Neural cell (in vitro differentiated cells): Measurements from ENCODE around the gene AGFG1. TPM values are rescaled to one million over a fixed set of nuclear protein-coding genes. Genes with fewer than 3 reads are reported as not detected.

ENCODE experiments used
- H2AFZ ChIP-seq: fragments of 200-600, 300-800 bp; sonication (generic), shearing (Covaris generic); 2 replicates; pipeline ENCODE4 v1.6.0; 2014; ENCODE audit warnings: low read depth, mild to moderate bottlenecking, antibody characterized with exemption, low read length, moderate library complexity
- H3F3A ChIP-seq: fragments of 200-600 bp; shearing (Covaris generic); 2 replicates; pipeline ENCODE4 v1.6.1; 2016; ENCODE audit warnings: mild to moderate bottlenecking, moderate library complexity, mixed read lengths, antibody characterized with exemption, low read length; ENCODE audit not compliant: insufficient read depth, poor library complexity, severe bottlenecking
- H3K27ac ChIP-seq: fragments of 200-600, 300-800 bp; sonication (generic), shearing (Covaris generic); 2 replicates; pipeline ENCODE4 v1.5.1; 2014; ENCODE audit warnings: mild to moderate bottlenecking, low read length, moderate library complexity
- H3K27me3 ChIP-seq: fragments of 300-800, 200-600 bp; sonication (generic), shearing (Covaris generic); 2 replicates; pipeline ENCODE4 v1.6.0; 2014; ENCODE audit warnings: mild to moderate bottlenecking, low read depth, low read length, moderate library complexity; ENCODE audit not compliant: insufficient read depth
- H3K36me3 ChIP-seq: fragments of 300-800, 200-600 bp; sonication (generic), shearing (Covaris generic); 2 replicates; pipeline ENCODE4 v1.5.1; 2014; ENCODE audit warnings: mild to moderate bottlenecking, antibody characterized with exemption, low read length, moderate library complexity; ENCODE audit not compliant: insufficient read depth
- H3K4me2 ChIP-seq: fragments of 300-800, 200-600 bp; sonication (generic), shearing (Covaris generic); 2 replicates; pipeline ENCODE4 v1.6.0; 2014; ENCODE audit warnings: mild to moderate bottlenecking, low read length
- H3K4me3 ChIP-seq: fragments of 300-800, 200-600 bp; sonication (generic), shearing (Covaris generic); 2 replicates; pipeline ENCODE4 v1.5.1; 2014; ENCODE audit warnings: mild to moderate bottlenecking, low read length, moderate library complexity
- H3K79me2 ChIP-seq: fragments of 200-600 bp; shearing (Covaris generic); replicated peaks from 2 replicates; pipeline ENCODE4 v1.6.0; 2014; ENCODE audit warnings: mild to moderate bottlenecking, low read length, moderate library complexity; ENCODE audit not compliant: insufficient read depth
- H3K9ac ChIP-seq: fragments of 300-800, 200-600 bp; sonication (generic), shearing (Covaris generic); 2 replicates; pipeline ENCODE4 v1.6.1; 2016; ENCODE audit warnings: mild to moderate bottlenecking, low read length, mixed read lengths
- H3K9me2 ChIP-seq: fragments of 200-600 bp; shearing (Covaris generic); 2 replicates; pipeline ENCODE4 v1.6.1; 2016; ENCODE audit warnings: mild to moderate bottlenecking, low read length, mixed read lengths; ENCODE audit not compliant: insufficient read depth
- H3K9me3 ChIP-seq: fragments of 200-600, 300-800 bp; sonication (generic), shearing (Covaris generic); 2 replicates; pipeline ENCODE4 v1.6.1; 2016; ENCODE audit warnings: mild to moderate bottlenecking, mixed run types, low read length, moderate library complexity, mixed read lengths
- H4K20me1 ChIP-seq: fragments of 200-600 bp; shearing (Covaris generic); 2 replicates; pipeline ENCODE4 v1.6.1; 2016; ENCODE audit warnings: mild to moderate bottlenecking, mixed run types; ENCODE audit not compliant: insufficient read depth
- EP300 ChIP-seq: fragments of 450-650 bp; conservative IDR thresholded peaks from 2 replicates; pipeline ENCODE4 v1.6.1; 2014; ENCODE audit warnings: antibody characterized with exemption, mild to moderate bottlenecking, moderate library complexity; ENCODE audit not compliant: poor library complexity, severe bottlenecking
- EZH2 ChIP-seq: fragments of 200-600, 300-800 bp; shearing (Covaris generic), sonication (generic); IDR thresholded peaks from 2 replicates; pipeline ENCODE4 v1.6.1; 2014; ENCODE audit warnings: antibody characterized with exemption, low read length, borderline replicate concordance, mild to moderate bottlenecking; ENCODE audit not compliant: insufficient read depth, poor library complexity, severe bottlenecking
- MXI1 ChIP-seq: fragments of 450-650 bp; conservative IDR thresholded peaks from 2 replicates; pipeline ENCODE4 v1.6.1; 2014; ENCODE audit warnings: antibody characterized with exemption, mild to moderate bottlenecking; ENCODE audit not compliant: poor library complexity, severe bottlenecking
- POLR2AphosphoS5 ChIP-seq: IDR thresholded peaks from 2 replicates; pipeline ENCODE4 v1.6.1; 2012
- RAD21 ChIP-seq: fragments of 450-650 bp; conservative IDR thresholded peaks from 2 replicates; pipeline ENCODE4 v1.6.1; 2014; ENCODE audit warnings: antibody characterized with exemption, mild to moderate bottlenecking, moderate library complexity
- SMC3 ChIP-seq: fragments of 450-650 bp; conservative IDR thresholded peaks from 2 replicates; pipeline ENCODE4 v1.6.1; 2014; ENCODE audit warnings: antibody characterized with exemption, mild to moderate bottlenecking, moderate library complexity; ENCODE audit not compliant: poor library complexity
- TAF1 ChIP-seq: IDR thresholded peaks from 2 replicates; pipeline ENCODE4 v1.6.1; 2012; ENCODE audit warnings: low read depth
- polyA plus RNA-seq: library from polyadenylated mRNA; depleted of rRNA; stranded (reverse); fragments of >200 nt; gene quantifications from 2 replicates; pipeline ENCODE4 v1.2.3, GENCODE V29; 2014
- TF ChIP-seq, protein P1 (sequence below): IDR thresholded peaks from 2 replicates; pipeline ENCODE4 v1.6.1; 2012; ENCODE audit warnings: borderline replicate concordance
- TF ChIP-seq, protein P2 (sequence below): fragments of 450-650 bp; IDR thresholded peaks from 2 replicates; pipeline ENCODE4 v1.5.1; 2014; ENCODE audit warnings: antibody characterized with exemption, mild to moderate bottlenecking, moderate library complexity; ENCODE audit not compliant: poor library complexity, severe bottlenecking

The AGFG1 gene
- polyA plus RNA-seq, 1 donor from 2014 or later: 106 TPM

GRCh38 chr2:227433171-227433570, 38.8 kb upstream of the AGFG1 start:
- Histone ChIP-seq H4K20me1 (no peaks in the 10 kb centered on the region), H3F3A (no peaks in the 10 kb centered on the region), H3K9ac (no peak overlapping the region), H3K4me2 (no peak overlapping the region), H3K27ac (no peak overlapping the region), H3K9me3 (no peaks in the 10 kb centered on the region), H3K9me2 (no peaks in the 10 kb centered on the region), H3K79me2 (no peaks in the 10 kb centered on the region), H2AFZ (no peak overlapping the region), H3K36me3 (no peaks in the 10 kb centered on the region), H3K4me3 (no peak overlapping the region), H3K27me3 (no peaks in the 10 kb centered on the region)
- no peak for TF ChIP-seq EZH2

DNA sequence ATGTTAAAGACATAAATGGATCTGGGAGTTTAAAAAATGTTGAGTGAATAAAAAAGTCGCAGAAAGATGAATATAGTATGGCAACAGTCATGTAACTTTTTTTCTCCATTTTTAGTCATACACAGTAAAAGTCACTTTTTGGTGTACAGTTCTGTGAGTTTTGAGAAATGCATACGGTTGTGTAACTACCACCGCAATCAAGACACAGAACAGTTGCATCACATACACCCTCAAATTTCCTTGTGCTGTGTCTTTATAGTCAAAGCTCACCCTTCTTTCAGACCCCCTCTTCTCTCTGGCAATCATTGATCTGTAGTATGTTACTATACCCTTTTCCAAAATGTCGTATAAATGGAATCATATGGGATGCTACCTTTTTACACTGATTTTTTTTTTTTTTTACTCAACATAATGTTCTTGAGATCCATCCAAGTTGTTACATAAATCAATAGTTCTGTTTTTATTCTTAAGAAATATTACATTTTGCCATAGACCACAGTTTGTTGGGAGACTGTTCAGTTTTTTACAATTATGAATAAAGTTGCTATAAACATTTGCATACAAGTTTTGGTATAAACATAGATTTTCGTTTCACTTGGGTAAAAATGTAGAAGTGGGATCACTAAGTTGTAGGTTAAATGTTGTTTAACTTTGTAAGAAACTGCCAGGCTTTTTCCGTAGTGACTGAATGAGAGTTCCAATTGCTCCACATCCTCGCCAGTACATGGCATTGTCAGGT, 35.4 kb upstream of the AGFG1 start:
- H3K27ac ChIP-seq: no peak overlapping the region
- no peaks in the 10 kb centered on the region for H3K36me3 ChIP-seq
- no peaks in the 10 kb centered on the region for H3K79me2 ChIP-seq
- no peak overlapping the region for H3K4me2 ChIP-seq
- H3F3A ChIP-seq: no peaks in the 10 kb centered on the region
- no peaks in the 10 kb centered on the region for H3K27me3 ChIP-seq
- H3K9me2 ChIP-seq: no peaks in the 10 kb centered on the region
- no peak overlapping the region for H3K9ac ChIP-seq
- no peaks in the 10 kb centered on the region for H3K9me3 ChIP-seq
- H3K4me3 ChIP-seq: no peak overlapping the region
- H4K20me1 ChIP-seq: no peaks in the 10 kb centered on the region
- H2AFZ ChIP-seq: no peak overlapping the region
- TF ChIP-seq RAD21 (no peak), SMC3 (no peak), POLR2AphosphoS5 (no peak), EP300 (no peak), TAF1 (no peak), EZH2 (no peak), MXI1 (no peak)
- TF ChIP-seq, protein P1, sequence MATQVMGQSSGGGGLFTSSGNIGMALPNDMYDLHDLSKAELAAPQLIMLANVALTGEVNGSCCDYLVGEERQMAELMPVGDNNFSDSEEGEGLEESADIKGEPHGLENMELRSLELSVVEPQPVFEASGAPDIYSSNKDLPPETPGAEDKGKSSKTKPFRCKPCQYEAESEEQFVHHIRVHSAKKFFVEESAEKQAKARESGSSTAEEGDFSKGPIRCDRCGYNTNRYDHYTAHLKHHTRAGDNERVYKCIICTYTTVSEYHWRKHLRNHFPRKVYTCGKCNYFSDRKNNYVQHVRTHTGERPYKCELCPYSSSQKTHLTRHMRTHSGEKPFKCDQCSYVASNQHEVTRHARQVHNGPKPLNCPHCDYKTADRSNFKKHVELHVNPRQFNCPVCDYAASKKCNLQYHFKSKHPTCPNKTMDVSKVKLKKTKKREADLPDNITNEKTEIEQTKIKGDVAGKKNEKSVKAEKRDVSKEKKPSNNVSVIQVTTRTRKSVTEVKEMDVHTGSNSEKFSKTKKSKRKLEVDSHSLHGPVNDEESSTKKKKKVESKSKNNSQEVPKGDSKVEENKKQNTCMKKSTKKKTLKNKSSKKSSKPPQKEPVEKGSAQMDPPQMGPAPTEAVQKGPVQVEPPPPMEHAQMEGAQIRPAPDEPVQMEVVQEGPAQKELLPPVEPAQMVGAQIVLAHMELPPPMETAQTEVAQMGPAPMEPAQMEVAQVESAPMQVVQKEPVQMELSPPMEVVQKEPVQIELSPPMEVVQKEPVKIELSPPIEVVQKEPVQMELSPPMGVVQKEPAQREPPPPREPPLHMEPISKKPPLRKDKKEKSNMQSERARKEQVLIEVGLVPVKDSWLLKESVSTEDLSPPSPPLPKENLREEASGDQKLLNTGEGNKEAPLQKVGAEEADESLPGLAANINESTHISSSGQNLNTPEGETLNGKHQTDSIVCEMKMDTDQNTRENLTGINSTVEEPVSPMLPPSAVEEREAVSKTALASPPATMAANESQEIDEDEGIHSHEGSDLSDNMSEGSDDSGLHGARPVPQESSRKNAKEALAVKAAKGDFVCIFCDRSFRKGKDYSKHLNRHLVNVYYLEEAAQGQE: no peak
- TF ChIP-seq, protein P2, sequence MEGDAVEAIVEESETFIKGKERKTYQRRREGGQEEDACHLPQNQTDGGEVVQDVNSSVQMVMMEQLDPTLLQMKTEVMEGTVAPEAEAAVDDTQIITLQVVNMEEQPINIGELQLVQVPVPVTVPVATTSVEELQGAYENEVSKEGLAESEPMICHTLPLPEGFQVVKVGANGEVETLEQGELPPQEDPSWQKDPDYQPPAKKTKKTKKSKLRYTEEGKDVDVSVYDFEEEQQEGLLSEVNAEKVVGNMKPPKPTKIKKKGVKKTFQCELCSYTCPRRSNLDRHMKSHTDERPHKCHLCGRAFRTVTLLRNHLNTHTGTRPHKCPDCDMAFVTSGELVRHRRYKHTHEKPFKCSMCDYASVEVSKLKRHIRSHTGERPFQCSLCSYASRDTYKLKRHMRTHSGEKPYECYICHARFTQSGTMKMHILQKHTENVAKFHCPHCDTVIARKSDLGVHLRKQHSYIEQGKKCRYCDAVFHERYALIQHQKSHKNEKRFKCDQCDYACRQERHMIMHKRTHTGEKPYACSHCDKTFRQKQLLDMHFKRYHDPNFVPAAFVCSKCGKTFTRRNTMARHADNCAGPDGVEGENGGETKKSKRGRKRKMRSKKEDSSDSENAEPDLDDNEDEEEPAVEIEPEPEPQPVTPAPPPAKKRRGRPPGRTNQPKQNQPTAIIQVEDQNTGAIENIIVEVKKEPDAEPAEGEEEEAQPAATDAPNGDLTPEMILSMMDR: no peak
